Measurements from ENCODE around the gene EZH1. TPM values are rescaled to one million over a fixed set of nuclear protein-coding genes. Genes with fewer than 3 reads are reported as not detected.

The EZH1 gene
- 80.9 TPM for total RNA-seq

DNA sequence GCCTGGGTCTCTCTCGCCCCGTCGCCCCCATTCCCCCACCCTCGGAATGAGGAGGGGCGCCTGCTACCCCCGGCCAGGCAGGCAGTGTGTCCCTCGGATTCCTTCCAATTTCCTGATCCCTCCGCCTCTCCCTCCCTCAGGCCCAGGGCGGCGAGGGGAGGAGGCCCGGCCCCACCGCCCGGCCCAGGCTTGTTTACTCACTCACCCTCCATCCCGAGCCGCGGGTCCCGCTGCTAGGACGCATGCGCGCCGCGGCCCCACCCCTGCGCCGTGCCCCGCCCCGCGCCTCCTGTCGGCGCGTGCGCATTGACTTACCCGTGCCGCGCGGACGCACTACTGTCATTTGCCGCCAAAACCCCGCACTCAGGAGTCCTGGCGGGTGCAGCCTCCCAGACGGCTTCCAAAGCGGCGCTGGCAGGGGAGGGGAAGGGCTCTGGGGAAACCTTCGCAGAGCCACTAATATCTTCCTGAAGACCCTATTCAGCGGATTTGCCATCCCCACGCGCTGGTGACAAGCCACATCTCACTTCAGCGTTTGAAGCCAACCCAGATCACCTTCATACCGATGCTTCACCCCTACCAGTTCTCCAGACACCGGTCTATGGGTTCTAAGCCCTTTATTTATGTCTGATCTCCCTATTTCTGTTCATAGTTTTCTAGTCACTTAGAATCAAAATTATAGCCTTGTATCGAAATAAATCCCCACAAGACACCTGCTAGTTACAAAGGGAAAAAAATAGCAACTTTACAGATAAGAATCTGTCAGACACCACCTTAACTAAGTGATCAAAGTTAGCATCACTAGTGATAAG lies at the start of gene EZH1:
Gene EZH1, minus strand, starts transcription at position 235 of the 812 bp plus-strand sequence. CDS start 16,099 bp downstream, outside the sequence.
- H3K4me1 ChIP-seq (ENCODE audit: insufficient read depth, low read length), result peaks cover 25% of the 10 kb centered on the region
- no peaks in the 10 kb centered on the region for H3K27me3 ChIP-seq (ENCODE audit: insufficient read depth, low read length)
- no peaks in the 10 kb centered on the region for H3K9me3 ChIP-seq (ENCODE audit: low read depth, low read length)
- H3K4me3 ChIP-seq (ENCODE audit: low read length), result peak within 1 kb of the TSS; percentile 56

DNA sequence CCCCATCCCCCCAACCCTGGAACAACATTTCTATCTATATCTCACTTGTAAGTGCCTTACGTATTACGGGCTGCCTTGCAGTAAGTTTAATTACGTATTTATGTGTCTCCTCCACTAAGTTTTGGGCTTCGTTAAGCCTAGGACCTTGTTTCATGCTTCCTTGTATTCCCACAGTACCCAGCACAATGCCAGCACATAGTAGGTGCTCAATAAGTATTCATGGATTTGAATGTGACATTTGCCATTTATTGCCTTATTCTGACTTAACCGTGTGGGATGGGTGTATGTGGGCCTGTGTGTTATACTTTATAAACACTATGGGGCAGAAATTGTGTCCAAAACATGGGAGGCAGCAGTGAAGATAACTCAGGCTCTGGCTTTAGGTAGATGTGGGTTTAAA lies 47.7 kb upstream of the EZH1 start:
- peaks cover 7% of the 10 kb centered on the region for H3K4me1 ChIP-seq (ENCODE audit: insufficient read depth, low read length)
- H3K9me3 ChIP-seq (ENCODE audit: low read depth, low read length), result no peaks in the 10 kb centered on the region
- H3K27me3 ChIP-seq (ENCODE audit: insufficient read depth, low read length), result no peaks in the 10 kb centered on the region
- no peak overlapping the region for H3K4me3 ChIP-seq (ENCODE audit: low read length)

DNA sequence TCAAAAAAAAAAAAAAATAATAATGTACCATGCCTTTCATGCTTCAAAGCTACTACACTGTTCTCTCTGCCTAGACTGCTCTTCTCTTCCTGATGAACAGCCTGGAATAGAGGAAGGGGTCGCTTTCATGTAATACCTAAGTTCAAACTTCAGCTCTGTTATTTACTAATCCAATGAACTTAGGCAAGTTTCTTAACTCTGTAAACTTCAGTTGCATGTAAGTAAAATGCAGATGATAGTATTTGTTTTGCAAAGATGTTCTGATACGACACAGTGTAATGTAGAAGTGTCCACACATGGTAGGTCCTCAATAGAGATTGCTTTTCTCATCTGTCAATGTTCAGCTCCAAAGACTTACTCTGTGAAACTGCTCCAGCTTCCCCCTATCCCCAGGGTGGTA lies 47.1 kb upstream of the EZH1 start:
- Histone ChIP-seq H3K9me3 (ENCODE audit: low read depth, low read length) (no peaks in the 10 kb centered on the region), H3K27me3 (ENCODE audit: insufficient read depth, low read length) (no peaks in the 10 kb centered on the region)

DNA sequence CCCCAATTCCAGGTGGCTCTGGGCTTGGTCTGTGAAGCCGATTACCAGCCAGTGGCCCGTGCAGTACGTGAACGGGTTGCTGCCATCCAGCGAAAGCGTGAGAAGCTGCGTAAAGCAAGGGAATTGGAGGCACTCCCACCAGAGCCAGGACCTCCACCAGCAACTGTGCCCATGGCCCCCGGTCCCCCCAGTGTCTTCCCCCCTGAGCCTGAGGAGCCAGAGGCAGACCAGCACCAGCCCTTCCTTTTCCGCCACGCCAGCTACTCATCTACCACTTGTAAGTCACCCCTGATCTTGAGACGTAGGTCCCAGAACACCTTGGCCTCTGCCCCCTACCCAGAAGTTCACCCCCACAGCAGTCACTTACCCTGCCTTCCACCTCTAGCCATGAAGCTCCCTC lies 42.4 kb upstream of the EZH1 start:
- H3K9me3 ChIP-seq (ENCODE audit: low read depth, low read length), result no peaks in the 10 kb centered on the region
- no peak overlapping the region for H3K4me3 ChIP-seq (ENCODE audit: low read length)
- H3K27me3 ChIP-seq (ENCODE audit: insufficient read depth, low read length), result peaks cover 44% of the 10 kb centered on the region
- H3K4me1 ChIP-seq (ENCODE audit: insufficient read depth, low read length), result peaks cover 15% of the 10 kb centered on the region

More for the DNA sequence above, 47.1 kb upstream of the EZH1 start:
- Histone ChIP-seq H3K4me3 (ENCODE audit: low read length) (no peak overlapping the region), H3K4me1 (ENCODE audit: insufficient read depth, low read length) (peaks cover 1% of the 10 kb centered on the region)

DNA sequence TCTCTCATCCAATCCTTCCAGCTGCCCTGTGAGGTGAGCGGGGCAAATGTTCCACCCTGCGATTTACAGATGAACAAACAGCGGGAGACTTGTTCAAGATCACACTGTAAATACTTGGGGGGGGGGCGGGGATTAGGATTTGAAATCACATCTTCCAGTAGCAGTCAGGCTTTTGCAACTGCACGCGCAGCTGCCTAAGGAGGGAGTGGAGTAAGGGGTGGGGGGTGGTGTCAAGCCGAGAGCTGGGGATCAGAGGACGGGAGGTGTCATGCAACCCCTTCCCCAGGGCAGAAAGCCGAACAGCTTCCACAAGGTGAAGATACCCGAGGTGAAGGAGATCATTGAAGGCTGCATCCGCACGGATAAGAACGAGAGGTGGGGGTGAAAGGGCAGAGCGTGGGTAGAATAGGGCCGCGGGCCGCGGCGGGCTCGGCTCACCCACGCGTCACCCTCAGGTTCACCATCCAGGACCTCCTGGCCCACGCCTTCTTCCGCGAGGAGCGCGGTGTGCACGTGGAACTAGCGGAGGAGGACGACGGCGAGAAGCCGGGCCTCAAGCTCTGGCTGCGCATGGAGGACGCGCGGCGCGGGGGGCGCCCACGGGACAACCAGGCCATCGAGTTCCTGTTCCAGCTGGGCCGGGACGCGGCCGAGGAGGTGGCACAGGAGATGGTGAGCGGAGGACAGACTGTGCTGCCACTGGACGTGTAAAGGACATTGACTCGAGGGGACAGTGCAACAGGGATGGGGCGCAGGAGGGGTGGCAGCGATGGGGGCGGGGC lies 40.2 kb upstream of the EZH1 start:
- Histone ChIP-seq H3K27me3 (ENCODE audit: insufficient read depth, low read length) (peaks cover 61% of the 10 kb centered on the region), H3K9me3 (ENCODE audit: low read depth, low read length) (no peaks in the 10 kb centered on the region), H3K4me3 (ENCODE audit: low read length) (no peak overlapping the region), H3K4me1 (ENCODE audit: insufficient read depth, low read length) (peaks cover 15% of the 10 kb centered on the region)

DNA sequence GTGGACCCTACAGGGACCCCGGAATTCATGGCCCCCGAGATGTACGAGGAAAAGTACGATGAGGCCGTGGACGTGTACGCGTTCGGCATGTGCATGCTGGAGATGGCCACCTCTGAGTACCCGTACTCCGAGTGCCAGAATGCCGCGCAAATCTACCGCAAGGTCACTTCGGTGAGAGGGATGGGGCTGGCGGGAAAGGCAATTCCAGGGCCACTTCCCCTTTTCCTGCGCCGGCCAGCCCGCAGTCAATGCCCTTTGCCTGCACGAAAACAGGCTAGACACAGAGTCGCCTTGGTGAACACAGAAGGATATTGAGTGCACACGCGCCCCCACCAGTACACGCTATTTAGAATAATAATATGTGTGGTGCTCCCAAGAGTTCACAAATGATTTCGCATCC lies 39.6 kb upstream of the EZH1 start:
- no peak overlapping the region for H3K4me3 ChIP-seq (ENCODE audit: low read length)
- no peaks in the 10 kb centered on the region for H3K9me3 ChIP-seq (ENCODE audit: low read depth, low read length)
- peaks cover 15% of the 10 kb centered on the region for H3K4me1 ChIP-seq (ENCODE audit: insufficient read depth, low read length)
- peaks cover 62% of the 10 kb centered on the region for H3K27me3 ChIP-seq (ENCODE audit: insufficient read depth, low read length)

DNA sequence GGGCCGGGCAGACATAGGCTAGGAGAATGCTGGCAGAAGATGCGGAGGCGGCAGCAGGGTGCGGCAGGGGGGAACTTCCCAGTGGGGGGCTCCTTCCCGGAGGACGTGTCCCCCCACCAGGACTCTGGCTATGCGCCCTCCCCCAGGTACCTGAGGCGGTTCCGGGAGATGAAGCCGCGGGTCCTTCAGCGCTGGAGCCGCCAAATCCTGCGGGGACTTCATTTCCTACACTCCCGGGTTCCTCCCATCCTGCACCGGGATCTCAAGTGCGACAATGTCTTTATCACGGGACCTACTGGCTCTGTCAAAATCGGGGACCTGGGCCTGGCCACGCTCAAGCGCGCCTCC lies 38.9 kb upstream of the EZH1 start:
- H3K9me3 ChIP-seq (ENCODE audit: low read depth, low read length), result no peaks in the 10 kb centered on the region
- H3K27me3 ChIP-seq (ENCODE audit: insufficient read depth, low read length), result peaks cover 62% of the 10 kb centered on the region
- H3K4me3 ChIP-seq (ENCODE audit: low read length), result no peak overlapping the region
- peaks cover 15% of the 10 kb centered on the region for H3K4me1 ChIP-seq (ENCODE audit: insufficient read depth, low read length)

DNA sequence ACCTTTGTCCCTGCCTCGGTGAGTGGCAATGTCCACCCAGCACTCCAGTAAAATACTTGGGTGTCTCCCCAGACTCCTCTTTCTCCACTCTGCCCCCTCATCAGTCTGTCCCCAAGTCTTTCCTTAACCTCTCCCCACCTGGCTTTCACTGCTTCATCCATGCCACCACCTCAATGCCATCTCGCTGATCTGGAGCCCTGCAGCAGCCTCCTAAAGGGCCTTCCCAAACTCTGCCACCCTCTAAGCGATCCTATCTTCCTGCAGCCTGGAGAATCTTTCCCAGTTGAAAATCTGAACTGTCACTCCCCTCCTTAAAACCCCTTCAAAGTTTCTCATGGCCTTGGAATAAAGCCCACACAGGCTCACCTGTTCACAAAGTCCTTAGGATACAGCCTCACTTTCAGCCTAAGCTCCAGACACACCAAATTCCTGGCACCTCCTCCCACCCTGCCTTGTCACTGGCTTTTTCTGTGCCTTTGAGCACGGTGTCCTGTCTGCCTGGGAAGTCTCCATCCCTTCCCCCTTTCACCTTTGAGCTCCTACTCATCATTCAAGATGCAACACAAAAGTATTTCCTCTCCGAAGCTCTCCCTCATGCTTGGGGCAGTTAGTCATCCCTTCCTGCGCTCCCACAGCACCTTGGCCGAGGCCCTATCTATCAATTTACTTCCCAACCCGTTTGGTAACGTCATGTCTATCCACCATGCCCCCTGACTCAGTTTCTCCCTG lies 38.4 kb upstream of the EZH1 start:
- H3K4me3 ChIP-seq (ENCODE audit: low read length), result no peak overlapping the region
- peaks cover 62% of the 10 kb centered on the region for H3K27me3 ChIP-seq (ENCODE audit: insufficient read depth, low read length)
- H3K9me3 ChIP-seq (ENCODE audit: low read depth, low read length), result no peaks in the 10 kb centered on the region
- peaks cover 15% of the 10 kb centered on the region for H3K4me1 ChIP-seq (ENCODE audit: insufficient read depth, low read length)

DNA sequence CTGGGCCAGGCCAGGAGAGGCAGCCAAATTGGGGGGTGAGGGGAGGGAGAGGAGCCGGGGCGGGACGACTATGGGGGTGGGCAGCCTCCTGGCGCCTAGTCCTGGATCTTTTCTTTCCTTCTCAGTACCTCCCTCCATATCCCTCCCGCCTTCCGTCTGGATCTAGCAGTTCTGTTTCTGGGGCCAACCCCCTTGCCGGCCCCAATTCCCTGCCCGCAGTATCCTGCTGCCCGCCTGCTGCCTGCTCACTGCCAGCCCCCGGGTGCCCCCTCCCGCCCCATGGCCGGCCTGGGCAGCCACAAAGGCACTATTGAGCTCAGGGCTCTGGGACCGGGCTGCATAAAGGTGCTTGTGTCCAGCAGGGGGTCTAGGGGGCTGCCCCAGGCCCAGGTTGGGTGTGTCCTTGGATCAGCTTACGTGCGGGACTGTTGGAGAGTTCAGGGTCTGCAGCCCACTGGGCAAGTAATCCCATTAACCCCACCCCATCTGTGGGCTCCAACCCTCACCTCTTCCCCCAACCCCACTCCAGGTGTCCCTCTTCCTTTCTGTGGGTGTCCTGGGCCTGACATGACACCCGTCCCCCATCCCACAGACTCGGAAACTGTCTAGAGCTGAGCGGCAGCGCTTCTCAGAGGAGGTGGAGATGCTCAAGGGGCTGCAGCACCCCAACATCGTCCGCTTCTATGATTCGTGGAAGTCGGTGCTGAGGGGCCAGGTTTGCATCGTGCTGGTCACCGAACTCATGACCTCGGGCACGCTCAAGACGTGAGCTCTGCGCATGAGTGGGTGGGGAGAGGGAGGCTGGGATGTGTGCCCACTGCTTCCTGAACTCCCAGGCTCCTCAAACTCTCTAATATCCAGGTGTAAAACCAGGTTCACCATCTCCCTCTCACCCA lies 37.6 kb upstream of the EZH1 start:
- peaks cover 15% of the 10 kb centered on the region for H3K4me1 ChIP-seq (ENCODE audit: insufficient read depth, low read length)
- no peak overlapping the region for H3K4me3 ChIP-seq (ENCODE audit: low read length)
- no peaks in the 10 kb centered on the region for H3K9me3 ChIP-seq (ENCODE audit: low read depth, low read length)
- peaks cover 62% of the 10 kb centered on the region for H3K27me3 ChIP-seq (ENCODE audit: insufficient read depth, low read length)

DNA sequence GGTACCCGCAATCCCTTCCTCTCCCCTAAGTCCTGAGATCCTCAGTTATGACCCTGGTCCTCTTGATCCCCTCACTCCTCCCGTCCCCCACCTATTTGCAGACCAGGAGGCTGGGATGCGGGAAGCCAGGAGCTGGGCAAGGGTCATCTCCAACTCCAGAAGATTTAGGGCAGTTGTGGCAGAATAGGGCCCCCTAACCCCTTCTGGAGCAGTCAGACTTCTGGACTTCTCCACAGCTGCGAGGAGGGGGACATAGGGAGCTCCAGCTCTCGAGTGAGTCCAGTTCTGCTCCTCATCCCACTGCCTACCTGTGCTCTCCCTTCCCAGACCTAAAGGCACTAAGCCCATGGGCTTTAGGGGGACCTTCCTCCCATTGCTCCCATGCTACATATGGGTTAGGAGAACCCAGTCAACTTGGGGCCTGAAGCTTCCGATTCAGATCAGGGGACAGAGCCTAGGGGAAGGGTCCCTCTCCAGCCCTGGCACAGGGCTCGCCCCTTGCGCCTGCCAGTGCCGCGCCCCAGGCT lies 36.9 kb upstream of the EZH1 start:
- Histone ChIP-seq H3K4me1 (ENCODE audit: insufficient read depth, low read length) (peaks cover 15% of the 10 kb centered on the region), H3K4me3 (ENCODE audit: low read length) (no peak overlapping the region), H3K9me3 (ENCODE audit: low read depth, low read length) (no peaks in the 10 kb centered on the region), H3K27me3 (ENCODE audit: insufficient read depth, low read length) (peaks cover 60% of the 10 kb centered on the region)

DNA sequence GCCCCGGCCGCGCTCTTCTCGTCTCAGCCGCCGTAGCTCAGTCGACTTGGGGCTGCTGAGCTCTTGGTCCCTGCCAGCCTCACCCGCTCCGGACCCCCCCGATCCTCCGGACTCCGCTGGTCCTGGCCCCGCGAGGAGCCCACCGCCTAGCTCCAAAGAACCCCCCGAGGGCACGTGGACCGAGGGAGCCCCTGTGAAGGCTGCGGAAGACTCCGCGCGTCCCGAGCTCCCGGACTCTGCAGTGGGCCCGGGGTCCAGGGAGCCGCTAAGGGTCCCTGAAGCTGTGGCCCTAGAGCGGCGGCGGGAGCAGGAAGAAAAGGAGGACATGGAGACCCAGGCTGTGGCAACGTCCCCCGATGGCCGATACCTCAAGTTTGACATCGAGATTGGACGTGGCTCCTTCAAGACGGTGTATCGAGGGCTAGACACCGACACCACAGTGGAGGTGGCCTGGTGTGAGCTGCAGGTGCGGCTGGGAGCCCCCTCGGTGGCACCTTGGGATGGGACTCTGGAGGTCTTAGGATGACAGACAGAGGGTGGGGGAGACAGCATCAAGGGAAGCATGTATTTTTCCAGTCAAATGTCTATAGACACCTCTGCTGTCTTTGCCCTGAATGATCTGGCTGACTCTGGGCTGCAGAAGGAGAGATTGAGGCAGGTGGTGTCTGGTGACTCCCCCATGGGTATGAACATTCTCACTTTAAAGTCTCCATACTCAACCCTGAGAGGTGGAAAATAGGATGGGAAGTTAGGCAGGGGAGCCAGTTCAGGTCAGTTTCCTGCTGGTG lies 36.2 kb upstream of the EZH1 start:
- peaks cover 54% of the 10 kb centered on the region for H3K27me3 ChIP-seq (ENCODE audit: insufficient read depth, low read length)

DNA sequence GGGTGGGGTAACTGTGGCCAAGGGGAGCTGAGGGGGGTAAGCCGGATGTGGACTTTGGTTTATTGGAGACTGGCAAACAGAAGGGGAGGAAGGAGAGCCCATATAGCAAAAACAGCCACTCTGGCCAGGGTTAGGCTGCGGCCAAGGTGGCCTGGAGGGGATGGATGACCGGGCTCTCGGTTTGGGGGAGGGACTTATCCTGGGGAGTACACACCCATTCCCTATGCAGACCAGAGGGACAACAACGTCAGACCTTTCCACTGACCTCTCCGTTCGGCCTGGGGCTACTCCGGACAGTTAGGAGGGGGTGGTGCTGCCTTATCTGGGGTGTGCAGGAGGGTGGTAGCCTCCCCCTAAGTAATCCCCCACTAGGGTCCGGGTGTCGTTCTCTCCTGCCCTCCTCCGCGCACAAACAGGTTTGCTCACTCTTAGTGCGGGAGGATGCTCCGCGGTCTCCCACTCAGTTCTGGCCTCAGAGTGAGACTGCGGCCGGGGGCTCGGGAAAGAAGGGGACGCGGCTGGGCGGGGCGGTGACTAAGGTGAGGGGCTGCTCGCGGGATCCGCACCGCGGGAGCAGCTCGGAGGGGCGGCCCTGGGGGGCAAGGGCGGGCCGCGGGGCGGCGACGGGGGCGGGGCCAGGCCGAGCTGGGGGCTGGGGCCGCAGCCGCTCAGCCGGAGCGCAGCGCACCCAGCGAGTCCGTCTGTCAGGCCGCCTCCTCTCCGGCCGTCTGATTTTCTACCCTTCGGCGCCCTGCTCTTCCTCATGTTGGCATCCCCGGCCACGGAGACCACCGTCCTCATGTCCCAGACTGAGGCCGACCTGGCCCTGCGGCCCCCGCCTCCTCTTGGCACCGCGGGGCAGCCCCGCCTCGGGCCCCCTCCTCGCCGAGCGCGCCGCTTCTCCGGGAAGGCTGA lies 35.4 kb upstream of the EZH1 start, which contains the start of gene WNK4:
Gene WNK4, plus strand, starts transcription at position 675 of the 915 bp plus-strand sequence. Its CDS starts 89 bp downstream, at position 764.
- H3K27me3 ChIP-seq (ENCODE audit: insufficient read depth, low read length), result peaks cover 45% of the 10 kb centered on the region
- H3K4me1 ChIP-seq (ENCODE audit: insufficient read depth, low read length), result peaks cover 13% of the 10 kb centered on the region
- H3K9me3 ChIP-seq (ENCODE audit: low read depth, low read length), result no peaks in the 10 kb centered on the region
- H3K4me3 ChIP-seq (ENCODE audit: low read length), result no peak within 1 kb of the TSS

More for the DNA sequence above, 36.2 kb upstream of the EZH1 start:
- Histone ChIP-seq H3K9me3 (ENCODE audit: low read depth, low read length) (no peaks in the 10 kb centered on the region), H3K4me1 (ENCODE audit: insufficient read depth, low read length) (peaks cover 15% of the 10 kb centered on the region), H3K4me3 (ENCODE audit: low read length) (no peak overlapping the region)

All from mononuclear cell (primary cell).